K562 (cell line): ENCODE data around the gene STRIP1. TPM values are rescaled to one million over a fixed set of nuclear protein-coding genes. Genes with fewer than 3 reads are reported as not detected.

Experiments
- CBX3 ChIP-seq, 2 experiments: IDR thresholded peaks; 1 replicate in 1 of 2; 2 replicates in 1 of 2; pipeline ENCODE4 v1.6.1; 2012; ENCODE audit warnings: inconsistent platforms in 2 of 2, low read length in 2 of 2, borderline replicate concordance in 1 of 2, control low read depth in 1 of 2
- GABPA ChIP-seq: fragments of 200-800 bp; sonication (Bioruptor generic); conservative IDR thresholded peaks from 2 replicates; pipeline ENCODE4 v1.6.1; 2016; ENCODE audit warnings: low read depth, missing genetic modification characterization, missing compliant biosample characterization
- GATAD2A ChIP-seq: fragments of 450-650 bp; IDR thresholded peaks from 2 replicates; pipeline ENCODE4 v1.6.1; 2017
- MBD2 ChIP-seq: sonication (generic); IDR thresholded peaks from 2 replicates; pipeline ENCODE4 v1.6.1; 2016; ENCODE audit warnings: low read depth, borderline replicate concordance
- SAFB2 ChIP-seq: fragments of 200-400 bp; formaldehyde crosslinking; IDR thresholded peaks from 2 replicates; pipeline ENCODE4 v1.6.1; 2018; ENCODE audit warnings: borderline replicate concordance, low read length, low read depth, moderate library complexity; ENCODE audit not compliant: severe bottlenecking
- SIRT6 ChIP-seq: IDR thresholded peaks from one replicate; pipeline ENCODE4 v1.6.1; 2012; ENCODE audit warnings: low read depth, mild to moderate bottlenecking, control low read depth, inconsistent platforms, low read length, moderate library complexity
- ZNF644 ChIP-seq: fragments of 200-800 bp; sonication (Bioruptor generic); IDR thresholded peaks from 2 replicates; pipeline ENCODE4 v1.6.1; 2016; ENCODE audit warnings: low read depth, missing genetic modification characterization, missing compliant biosample characterization
- polyA plus RNA-seq, 8 experiments: library from polyadenylated mRNA; depleted of rRNA in 4 of 8; stranded (reverse) in 5 of 8; unstranded in 3 of 8; fragments of >200 nt; fragmentation: Nextera tagmentation in 2 of 8; fragmentation: Illumina TruSeq in 1 of 8; extraction: Ambion mirVana in 2 of 8; extraction: Trizol in 1 of 8; gene quantifications; 2 replicates each; pipeline versions ENCODE4 v1.2.1 to v1.2.3, GENCODE V29; 2011 to 2014; ENCODE audit warnings: inconsistent platforms in 1 of 8, missing spikeins in 1 of 8
- total RNA-seq, 7 experiments: library from RNA; depleted of rRNA in 6 of 7; stranded (reverse); fragments of >200 nt in 6 of 7; fragmentation: Illumina TruSeq in 2 of 7; extraction: Trizol in 2 of 7; gene quantifications; 2 replicates each; pipeline versions ENCODE4 v1.2.1 to v1.2.3, GENCODE V29; 2011 to 2021; ENCODE audit warnings: low replicate concordance in 1 of 7
- TF ChIP-seq, protein P1 (sequence below), 2 experiments: fragments of 450-650 bp in 1 of 2; sonication (generic) in 1 of 2; formaldehyde crosslinking in 1 of 2; IDR thresholded peaks; 2 replicates each; pipeline versions ENCODE4 v1.7.1 to v1.9.0; 2016 to 2022; ENCODE audit warnings: inconsistent platforms in 1 of 2, mild to moderate bottlenecking in 1 of 2, missing genetic modification reagents in 1 of 2
- TF ChIP-seq, protein P2 (sequence below): fragments of 250-450 bp; sonication (Bioruptor Pico); IDR thresholded peaks from 2 replicates; pipeline ENCODE4 v1.4.0; 2020; ENCODE audit warnings: mild to moderate bottlenecking, moderate library complexity

STRIP1 gene
- total and polyA plus RNA-seq, 9 of the 15 experiments (the other 6 are each of a cell fraction or from before 2014, with no cell fraction given): 9.9 to 42.3 (median 32.0) TPM

DNA sequence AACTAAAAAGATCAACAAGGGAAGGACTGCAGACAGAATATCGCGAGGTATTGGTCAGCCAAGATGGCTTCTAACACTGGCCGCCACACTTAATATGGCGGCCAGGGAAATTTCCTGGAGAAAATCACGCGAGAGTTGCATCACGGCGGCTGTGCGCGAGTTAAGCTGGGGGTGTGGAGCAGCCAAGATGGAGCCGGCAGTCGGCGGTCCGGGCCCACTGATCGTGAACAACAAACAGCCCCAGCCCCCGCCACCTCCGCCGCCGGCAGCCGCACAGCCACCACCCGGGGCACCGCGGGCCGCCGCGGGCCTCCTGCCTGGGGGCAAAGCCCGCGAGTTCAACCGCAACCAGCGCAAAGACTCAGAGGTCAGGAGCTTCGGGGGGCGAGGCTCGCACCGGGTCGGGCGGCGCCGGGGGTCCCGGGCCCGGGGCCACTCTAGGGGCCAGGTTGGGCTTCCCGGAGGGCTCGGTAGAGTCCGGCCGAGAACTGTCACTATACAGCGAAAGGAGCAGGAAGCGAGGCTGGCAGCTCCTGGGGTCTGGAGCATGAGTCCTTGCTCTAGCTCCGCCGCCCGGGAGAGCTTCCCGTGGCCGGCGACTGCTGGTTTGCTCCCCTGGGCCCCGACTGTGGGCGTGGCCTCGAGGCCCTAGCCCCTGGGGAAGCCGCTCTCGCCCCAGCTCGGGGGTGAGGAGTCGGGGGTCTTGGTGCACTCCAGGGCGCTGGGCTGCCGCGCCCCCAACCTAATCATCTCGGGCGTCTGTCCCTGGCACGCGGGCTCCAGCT, at the start of gene STRIP1 (continued):
- TF ChIP-seq SAFB2: no peak
- TF ChIP-seq SIRT6: no peak
- peak; percentile 81 for TF ChIP-seq GABPA (tag)
- TF ChIP-seq CBX3 (IDR thresholded peaks at IDR 0.05; ENCODE audit: borderline replicate concordance in 1 of 2, low read length in 2 of 2): peak in 1 of 2 experiments; percentile 59; a peak in 1 of 3 replicates
- TF ChIP-seq, protein P1, sequence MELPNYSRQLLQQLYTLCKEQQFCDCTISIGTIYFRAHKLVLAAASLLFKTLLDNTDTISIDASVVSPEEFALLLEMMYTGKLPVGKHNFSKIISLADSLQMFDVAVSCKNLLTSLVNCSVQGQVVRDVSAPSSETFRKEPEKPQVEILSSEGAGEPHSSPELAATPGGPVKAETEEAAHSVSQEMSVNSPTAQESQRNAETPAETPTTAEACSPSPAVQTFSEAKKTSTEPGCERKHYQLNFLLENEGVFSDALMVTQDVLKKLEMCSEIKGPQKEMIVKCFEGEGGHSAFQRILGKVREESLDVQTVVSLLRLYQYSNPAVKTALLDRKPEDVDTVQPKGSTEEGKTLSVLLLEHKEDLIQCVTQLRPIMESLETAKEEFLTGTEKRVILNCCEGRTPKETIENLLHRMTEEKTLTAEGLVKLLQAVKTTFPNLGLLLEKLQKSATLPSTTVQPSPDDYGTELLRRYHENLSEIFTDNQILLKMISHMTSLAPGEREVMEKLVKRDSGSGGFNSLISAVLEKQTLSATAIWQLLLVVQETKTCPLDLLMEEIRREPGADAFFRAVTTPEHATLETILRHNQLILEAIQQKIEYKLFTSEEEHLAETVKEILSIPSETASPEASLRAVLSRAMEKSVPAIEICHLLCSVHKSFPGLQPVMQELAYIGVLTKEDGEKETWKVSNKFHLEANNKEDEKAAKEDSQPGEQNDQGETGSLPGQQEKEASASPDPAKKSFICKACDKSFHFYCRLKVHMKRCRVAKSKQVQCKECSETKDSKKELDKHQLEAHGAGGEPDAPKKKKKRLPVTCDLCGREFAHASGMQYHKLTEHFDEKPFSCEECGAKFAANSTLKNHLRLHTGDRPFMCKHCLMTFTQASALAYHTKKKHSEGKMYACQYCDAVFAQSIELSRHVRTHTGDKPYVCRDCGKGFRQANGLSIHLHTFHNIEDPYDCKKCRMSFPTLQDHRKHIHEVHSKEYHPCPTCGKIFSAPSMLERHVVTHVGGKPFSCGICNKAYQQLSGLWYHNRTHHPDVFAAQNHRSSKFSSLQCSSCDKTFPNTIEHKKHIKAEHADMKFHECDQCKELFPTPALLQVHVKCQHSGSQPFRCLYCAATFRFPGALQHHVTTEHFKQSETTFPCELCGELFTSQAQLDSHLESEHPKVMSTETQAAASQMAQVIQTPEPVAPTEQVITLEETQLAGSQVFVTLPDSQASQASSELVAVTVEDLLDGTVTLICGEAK (IDR thresholded peaks at IDR 0.05): peak; percentile 85
- TF ChIP-seq, protein P1 (CRISPR knock-in tag; IDR thresholded peaks at IDR 0.05): 0 out of 2 replicates have a peak, but pooled peaks have one; percentile 25
- TF ChIP-seq GATAD2A: peak; percentile 48; the same call in 1 of the 2 replicates
- TF ChIP-seq MBD2: peak; percentile 86
- peak; percentile 98 for TF ChIP-seq ZNF644 (tag)
- TF ChIP-seq, protein P2, sequence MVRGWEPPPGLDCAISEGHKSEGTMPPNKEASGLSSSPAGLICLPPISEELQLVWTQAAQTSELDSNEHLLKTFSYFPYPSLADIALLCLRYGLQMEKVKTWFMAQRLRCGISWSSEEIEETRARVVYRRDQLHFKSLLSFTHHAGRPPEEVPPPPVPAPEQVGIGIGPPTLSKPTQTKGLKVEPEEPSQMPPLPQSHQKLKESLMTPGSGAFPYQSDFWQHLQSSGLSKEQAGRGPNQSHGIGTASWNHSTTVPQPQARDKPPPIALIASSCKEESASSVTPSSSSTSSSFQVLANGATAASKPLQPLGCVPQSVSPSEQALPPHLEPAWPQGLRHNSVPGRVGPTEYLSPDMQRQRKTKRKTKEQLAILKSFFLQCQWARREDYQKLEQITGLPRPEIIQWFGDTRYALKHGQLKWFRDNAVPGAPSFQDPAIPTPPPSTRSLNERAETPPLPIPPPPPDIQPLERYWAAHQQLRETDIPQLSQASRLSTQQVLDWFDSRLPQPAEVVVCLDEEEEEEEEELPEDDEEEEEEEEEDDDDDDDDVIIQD (CRISPR knock-in tag): peak; percentile 64; the same call in 1 of the 2 replicates
